GM12874 (cell line): ENCODE data around the gene GRB10.

Source experiments
- TF ChIP-seq, protein P1 (sequence below): IDR thresholded peaks from 2 replicates; pipeline ENCODE4 v1.5.1; 2011; ENCODE audit warnings: low read depth, mild to moderate bottlenecking, control low read depth, low read length, moderate library complexity; ENCODE audit not compliant: insufficient read depth

Gene GRB10

DNA sequence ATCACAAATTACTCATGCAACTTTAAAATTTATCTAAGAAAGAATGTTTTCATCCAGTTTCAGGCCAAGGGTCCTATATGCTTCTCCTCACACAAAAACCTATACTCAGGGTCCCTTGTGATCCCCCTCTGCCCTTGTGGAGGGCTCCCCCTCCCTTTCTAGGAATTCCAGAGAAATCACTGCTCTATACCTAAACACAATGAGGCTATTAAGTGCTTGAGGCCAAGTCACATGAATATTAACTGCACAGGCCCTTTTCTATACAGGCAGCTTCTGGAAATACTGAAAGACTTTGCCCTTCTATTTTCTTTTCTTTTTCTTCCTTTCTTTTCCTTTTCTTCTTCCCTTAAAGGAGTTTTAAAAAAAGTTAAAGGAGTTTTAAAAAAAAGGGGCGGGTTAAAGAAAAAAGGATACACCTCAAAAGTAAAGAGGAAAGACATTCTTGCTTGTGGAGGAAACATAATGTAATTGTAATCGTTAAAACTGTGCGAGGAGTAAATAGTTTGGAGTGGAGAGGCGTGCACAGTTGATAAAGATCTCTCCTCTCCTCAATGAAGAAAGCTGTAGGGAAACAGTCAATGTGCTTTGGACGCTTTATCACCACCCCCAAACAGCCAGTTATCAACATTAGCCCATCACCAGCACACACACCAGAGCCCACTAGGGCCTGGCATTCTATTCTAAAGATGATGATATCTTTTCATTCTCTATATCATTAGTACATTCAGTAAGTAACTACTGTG is 16.4 kb downstream of the GRB10 start:
- TF ChIP-seq, protein P1, sequence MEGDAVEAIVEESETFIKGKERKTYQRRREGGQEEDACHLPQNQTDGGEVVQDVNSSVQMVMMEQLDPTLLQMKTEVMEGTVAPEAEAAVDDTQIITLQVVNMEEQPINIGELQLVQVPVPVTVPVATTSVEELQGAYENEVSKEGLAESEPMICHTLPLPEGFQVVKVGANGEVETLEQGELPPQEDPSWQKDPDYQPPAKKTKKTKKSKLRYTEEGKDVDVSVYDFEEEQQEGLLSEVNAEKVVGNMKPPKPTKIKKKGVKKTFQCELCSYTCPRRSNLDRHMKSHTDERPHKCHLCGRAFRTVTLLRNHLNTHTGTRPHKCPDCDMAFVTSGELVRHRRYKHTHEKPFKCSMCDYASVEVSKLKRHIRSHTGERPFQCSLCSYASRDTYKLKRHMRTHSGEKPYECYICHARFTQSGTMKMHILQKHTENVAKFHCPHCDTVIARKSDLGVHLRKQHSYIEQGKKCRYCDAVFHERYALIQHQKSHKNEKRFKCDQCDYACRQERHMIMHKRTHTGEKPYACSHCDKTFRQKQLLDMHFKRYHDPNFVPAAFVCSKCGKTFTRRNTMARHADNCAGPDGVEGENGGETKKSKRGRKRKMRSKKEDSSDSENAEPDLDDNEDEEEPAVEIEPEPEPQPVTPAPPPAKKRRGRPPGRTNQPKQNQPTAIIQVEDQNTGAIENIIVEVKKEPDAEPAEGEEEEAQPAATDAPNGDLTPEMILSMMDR = no peak

DNA sequence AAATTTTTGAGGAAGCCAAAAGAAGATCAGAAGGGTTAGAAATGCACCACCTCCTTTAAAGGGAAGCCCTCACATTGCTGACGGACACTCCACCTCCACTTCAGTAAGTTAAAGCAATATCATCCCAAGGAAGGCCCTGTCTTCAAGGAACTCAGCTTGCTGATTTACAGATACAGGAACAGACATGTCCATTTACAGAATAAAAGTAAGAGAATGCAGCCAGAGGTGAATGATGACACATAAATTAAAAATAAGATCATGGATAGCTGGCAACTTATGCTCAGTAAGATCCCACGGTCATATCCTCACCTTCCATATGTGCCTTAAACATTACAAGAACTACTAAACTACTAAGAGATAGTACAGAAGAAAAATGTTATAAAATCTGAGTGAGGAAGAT is 20.4 kb downstream of the GRB10 start:
- TF ChIP-seq, protein P1 = no peak

DNA sequence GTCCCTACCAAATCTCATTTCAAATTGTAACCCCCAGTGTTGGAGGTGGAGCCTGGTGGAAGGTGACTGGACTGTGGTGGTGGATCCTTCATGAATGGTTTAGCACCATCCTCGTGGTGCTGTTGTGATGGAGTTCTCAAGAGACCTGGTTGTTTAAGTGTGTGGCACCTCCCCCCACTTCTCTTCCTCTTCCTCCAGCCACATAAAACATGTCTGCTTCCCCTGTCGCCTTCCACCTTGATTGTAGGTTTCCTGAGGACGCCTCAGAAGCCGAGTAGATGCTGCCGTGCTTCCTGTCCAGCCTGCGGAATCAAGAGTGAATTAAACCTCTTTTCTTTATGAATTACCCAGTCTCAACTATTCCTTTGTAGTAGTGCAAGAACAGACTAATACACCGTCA is 21.0 kb downstream of the GRB10 start:
- TF ChIP-seq, protein P1 = no peak

DNA sequence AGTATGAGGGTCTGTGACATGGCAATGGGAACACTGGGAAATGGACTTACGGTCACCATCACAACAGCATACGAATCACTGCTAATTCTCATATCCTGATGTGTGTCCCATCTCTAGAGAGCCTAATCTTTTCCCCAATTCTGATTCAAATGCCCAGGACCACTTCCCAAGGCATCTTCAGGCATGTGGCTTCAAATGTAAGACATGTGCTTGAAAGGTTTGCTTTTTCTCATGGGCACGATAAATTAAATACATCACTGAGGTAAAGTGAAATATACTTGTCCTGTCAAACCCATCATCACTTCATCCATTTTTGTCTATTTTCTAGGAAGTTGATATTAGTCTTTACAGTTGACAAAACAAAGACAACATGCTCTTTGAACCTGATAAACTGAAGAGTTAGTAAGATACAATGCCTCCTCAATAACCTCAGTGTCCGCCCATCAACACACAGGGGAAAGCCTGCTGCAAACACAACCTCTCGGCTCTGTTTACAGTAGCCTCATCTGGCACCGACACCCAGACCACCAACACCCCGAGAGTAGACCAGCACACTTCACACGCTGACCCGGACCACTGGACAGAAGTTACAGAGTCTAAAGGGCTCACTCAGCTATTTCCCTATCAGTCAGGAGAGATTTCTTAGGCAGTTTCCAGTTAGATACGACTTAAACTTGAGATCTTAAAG is 24.8 kb downstream of the GRB10 start:
- TF ChIP-seq, protein P1 = no peak

DNA sequence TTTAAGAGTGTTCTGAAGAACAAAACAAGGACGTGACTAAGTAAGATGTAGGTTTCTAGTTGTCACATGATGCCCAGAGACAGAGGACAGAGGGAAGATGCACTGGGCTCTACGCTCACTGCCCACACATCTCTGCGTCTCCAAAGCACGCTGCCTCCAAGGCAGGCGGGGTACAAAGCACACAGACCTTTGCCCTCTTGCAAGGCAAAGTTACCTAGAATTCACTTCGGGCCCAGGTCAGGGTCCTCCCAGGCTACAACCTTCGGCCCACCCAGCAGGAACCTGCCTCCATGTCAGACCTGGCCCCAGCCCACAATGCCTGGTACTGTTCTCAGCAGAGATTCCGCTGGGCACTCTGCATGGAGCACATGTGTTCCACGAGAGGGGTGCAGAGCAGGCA is 26.5 kb downstream of the GRB10 start:
- TF ChIP-seq, protein P1 = no peak

DNA sequence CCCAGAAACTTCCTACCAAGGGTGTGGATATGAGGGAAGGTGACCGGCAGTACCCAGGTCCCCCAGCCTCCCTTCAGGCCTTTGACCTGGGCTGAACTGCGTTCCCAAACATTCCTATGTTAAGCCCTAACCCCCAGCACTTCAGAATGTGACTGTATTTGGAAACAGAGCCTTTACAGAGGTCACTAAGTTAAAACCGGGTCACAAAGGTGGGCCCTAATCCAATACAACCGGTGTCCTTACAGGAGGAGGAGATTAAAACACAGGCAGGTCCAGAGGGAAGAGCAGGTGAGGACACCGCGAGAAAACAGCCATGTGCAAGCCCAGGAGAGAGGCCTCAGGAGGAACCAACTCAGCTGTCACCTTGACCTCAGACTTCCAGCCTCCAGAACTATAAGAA is 28.0 kb downstream of the GRB10 start:
- TF ChIP-seq, protein P1 = no peak

DNA sequence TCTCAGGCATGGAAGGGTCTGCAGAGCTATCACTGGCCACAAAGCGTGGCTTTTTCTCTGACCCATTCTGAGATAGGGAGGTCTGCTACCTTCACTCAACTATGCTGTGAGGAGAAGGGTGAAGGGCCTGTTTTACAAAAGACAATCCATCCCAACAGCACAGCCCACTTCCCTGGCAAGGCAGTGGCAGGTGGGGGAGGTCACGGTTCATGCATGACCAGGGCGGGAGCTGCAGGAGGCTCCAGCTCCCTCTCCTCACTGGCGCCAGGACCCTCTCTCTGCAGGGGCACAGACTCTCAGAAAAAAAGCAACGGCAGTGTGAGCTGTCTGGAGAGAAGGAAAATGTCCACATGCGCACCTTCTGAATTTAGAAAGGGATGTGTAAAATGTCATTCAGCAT is 28.5 kb downstream of the GRB10 start:
- TF ChIP-seq, protein P1 = no peak
